Testis (tissue), 2 donors: ENCODE results near the gene LRRC27.

Experiments used
- POLR2A ChIP-seq: fragments of 450-650 bp; IDR thresholded peaks from one replicate; pipeline ENCODE4 v1.6.1; 2017; ENCODE audit warnings: antibody characterized with exemption, mild to moderate bottlenecking, moderate library complexity
- TF ChIP-seq, protein P1 (sequence below), 3 experiments: fragments of 450-650 bp in 2 of 3; fragments of 200-600 bp in 1 of 3; sonication (generic) in 1 of 3; IDR thresholded peaks; one replicate each; pipeline ENCODE4 v1.5.1; 2016 to 2019; ENCODE audit warnings: antibody characterized with exemption in 3 of 3, mild to moderate bottlenecking in 2 of 3, moderate library complexity in 1 of 3

DNA sequence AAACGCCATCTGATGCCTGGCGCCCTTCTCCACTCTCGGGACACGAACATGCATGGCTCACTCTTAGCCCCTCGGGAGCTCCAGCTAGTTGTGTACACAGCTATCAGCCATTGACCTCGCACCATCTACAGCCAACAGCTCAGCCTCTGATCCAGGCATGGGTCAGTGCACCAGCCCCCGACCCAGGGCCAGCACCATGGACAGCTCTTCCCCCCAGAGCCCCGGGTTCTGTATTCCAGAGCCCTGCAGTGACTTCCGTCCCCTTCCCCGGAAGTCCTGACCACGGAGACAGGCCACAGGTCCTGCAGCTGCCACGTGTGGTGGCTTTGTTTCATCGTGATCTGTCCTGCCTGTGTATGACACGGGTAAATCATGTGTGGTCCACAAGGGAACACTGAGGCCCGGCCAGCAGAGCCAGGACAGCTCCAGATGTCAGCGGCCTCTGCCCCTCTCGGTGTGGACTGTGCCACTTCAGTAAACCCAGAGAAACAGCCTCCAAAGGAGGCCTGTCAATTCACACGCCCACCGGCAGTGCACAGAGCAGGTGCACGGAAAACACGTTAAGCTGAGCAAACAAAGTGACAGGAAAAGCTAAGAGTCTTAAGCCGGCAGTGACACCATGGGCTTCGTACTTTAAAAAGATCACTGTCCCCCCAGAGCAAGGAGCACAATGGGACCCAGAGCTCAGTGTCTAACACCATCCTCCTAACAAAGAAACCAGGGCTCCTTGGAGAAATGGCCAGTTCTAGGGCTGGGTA is 37.3 kb upstream of the LRRC27 start:
- TF ChIP-seq, protein P1, sequence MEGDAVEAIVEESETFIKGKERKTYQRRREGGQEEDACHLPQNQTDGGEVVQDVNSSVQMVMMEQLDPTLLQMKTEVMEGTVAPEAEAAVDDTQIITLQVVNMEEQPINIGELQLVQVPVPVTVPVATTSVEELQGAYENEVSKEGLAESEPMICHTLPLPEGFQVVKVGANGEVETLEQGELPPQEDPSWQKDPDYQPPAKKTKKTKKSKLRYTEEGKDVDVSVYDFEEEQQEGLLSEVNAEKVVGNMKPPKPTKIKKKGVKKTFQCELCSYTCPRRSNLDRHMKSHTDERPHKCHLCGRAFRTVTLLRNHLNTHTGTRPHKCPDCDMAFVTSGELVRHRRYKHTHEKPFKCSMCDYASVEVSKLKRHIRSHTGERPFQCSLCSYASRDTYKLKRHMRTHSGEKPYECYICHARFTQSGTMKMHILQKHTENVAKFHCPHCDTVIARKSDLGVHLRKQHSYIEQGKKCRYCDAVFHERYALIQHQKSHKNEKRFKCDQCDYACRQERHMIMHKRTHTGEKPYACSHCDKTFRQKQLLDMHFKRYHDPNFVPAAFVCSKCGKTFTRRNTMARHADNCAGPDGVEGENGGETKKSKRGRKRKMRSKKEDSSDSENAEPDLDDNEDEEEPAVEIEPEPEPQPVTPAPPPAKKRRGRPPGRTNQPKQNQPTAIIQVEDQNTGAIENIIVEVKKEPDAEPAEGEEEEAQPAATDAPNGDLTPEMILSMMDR (IDR thresholded peaks at IDR 0.05): no peak
- no peak for TF ChIP-seq POLR2A
